ENCODE measurements around the gene ST14. TPM values are rescaled to one million over a fixed set of nuclear protein-coding genes. Genes with fewer than 3 reads are reported as not detected.

The ST14 gene
- polyA plus RNA-seq, 1 experiment: not detected

DNA sequence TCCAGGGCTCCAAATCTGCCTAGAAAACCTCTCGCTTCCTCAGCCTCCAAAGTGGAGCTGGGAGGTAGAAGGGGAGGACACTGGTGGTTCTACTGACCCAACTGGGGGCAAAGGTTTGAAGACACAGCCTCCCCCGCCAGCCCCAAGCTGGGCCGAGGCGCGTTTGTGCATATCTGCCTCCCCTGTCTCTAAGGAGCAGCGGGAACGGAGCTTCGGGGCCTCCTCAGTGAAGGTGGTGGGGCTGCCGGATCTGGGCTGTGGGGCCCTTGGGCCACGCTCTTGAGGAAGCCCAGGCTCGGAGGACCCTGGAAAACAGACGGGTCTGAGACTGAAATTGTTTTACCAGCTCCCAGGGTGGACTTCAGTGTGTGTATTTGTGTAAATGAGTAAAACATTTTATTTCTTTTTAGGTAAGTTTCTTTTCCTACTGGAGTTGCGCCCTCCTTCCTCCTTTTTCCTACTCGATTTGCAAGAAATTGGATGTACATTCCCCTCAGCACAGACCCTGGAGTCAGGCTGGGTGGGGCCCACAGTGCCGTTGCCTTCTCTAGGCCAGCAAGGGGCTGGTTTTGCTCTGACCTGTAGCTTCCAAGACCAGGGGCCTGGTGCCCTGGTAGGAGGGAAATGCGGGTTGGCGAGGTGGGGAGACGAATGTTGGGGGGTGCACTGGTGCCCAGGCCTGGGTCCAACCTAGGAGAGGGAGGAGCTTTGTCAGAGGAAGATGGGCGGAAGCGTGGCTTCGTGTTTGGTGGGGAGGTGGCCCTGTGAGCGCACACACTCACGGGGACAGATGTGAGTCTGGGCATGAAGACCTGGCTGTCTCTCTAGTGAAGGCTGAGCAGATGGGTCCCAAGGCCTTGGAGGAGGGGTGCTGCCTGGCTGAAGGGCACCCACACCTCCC, 50.6 kb downstream of the ST14 start:
- CTCF ChIA-PET: interaction anchor here (0.9 to 1.9 kb wide), 3 partner anchors 18 to 652 kb away, joined by 3 to 7 read pairs (median 3); no protein-coding TSS in a partner anchor
- TF ChIP-seq, protein P1, sequence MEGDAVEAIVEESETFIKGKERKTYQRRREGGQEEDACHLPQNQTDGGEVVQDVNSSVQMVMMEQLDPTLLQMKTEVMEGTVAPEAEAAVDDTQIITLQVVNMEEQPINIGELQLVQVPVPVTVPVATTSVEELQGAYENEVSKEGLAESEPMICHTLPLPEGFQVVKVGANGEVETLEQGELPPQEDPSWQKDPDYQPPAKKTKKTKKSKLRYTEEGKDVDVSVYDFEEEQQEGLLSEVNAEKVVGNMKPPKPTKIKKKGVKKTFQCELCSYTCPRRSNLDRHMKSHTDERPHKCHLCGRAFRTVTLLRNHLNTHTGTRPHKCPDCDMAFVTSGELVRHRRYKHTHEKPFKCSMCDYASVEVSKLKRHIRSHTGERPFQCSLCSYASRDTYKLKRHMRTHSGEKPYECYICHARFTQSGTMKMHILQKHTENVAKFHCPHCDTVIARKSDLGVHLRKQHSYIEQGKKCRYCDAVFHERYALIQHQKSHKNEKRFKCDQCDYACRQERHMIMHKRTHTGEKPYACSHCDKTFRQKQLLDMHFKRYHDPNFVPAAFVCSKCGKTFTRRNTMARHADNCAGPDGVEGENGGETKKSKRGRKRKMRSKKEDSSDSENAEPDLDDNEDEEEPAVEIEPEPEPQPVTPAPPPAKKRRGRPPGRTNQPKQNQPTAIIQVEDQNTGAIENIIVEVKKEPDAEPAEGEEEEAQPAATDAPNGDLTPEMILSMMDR (IDR thresholded peaks at IDR 0.05; ENCODE audit: insufficient read depth, low read depth, low read length): no peak
- Histone ChIP-seq H3K4me3 (ENCODE audit: low read depth, low read length) (no peak overlapping the region), H3K36me3 (ENCODE audit: control insufficient read depth, insufficient read depth, low read length) (no peaks in the 10 kb centered on the region), H3K27me3 (ENCODE audit: control insufficient read depth, insufficient read depth, low read length) (peaks cover 14% of the 10 kb centered on the region)
- POLR2A ChIA-PET: no interaction called here
- no peak for DNase-seq (ENCODE audit: low read depth)

DNA sequence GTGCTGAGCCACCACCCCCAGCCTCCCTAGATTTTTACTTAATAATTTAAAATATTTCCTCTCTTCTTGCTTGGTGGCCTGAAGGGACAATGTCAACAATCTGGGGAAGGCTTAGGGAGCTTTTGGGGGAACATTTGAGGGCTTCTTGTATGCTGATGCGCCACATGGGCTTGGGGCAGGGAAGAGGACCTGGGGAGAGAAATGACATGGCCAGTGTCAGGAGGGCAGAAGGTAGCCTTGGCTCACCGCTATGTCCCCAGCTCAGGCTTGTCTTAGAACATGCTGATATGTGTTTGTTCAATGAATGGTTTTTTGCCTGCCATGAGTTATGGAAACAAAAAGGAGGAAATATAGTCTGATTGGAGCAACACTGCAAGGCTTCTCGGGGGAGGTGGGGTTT, 51.6 kb downstream of the ST14 start:
- Histone ChIP-seq H3K36me3 (ENCODE audit: control insufficient read depth, insufficient read depth, low read length) (no peaks in the 10 kb centered on the region), H3K27me3 (ENCODE audit: control insufficient read depth, insufficient read depth, low read length) (peaks cover 24% of the 10 kb centered on the region), H3K4me3 (ENCODE audit: low read depth, low read length) (no peak overlapping the region)
- no peak for DNase-seq (ENCODE audit: low read depth)
- POLR2A ChIA-PET: no interaction called here
- CTCF ChIA-PET: interaction anchor here (1.1 to 1.9 kb wide), 2 partner anchors 220 to 651 kb away, joined by 3 to 7 read pairs; no protein-coding TSS in a partner anchor
- TF ChIP-seq, protein P1 (IDR thresholded peaks at IDR 0.05; ENCODE audit: insufficient read depth, low read depth, low read length): no peak

DNA sequence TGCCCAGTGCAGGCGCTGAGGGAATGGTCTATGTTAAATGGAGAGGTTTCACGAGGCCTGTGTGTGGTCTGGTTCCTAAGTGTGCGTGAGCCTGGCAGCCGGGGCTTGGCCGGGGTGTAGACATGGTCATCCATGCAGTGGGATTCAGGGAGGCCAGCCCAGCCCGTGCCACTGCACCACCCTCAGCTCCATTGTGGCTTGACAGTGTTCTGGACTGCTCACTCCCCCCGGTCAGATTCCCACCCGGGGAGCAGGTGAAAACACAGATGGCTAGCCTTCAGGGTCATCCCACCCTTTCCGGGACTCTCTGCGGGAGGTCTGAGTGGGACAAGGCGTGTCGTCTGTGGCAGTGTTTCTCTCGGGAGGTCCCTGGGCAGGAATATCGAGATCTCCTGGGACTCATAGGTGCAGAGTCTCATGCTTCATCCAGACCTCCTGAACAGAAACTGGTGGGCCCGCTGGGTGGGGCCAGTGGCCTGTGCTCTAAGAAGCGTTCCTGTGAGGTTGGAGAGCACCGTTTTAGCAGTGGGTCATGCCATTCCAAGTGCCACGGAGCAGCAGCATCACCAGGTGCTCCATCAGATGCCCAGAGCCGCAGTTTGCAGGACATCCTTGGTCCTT, 52.3 kb downstream of the ST14 start:
- H3K4me3 ChIP-seq (ENCODE audit: low read depth, low read length): no peak overlapping the region
- ChIA-PET CTCF (interaction anchor here (0.7 to 1.8 kb wide), 13 partner anchors 8 to 693 kb away, joined by 3 to 23 read pairs (median 5); no protein-coding TSS in a partner anchor), POLR2A (no interaction called here)
- TF ChIP-seq, protein P1 (IDR thresholded peaks at IDR 0.05; ENCODE audit: insufficient read depth, low read depth, low read length): no peak
- peaks cover 30% of the 10 kb centered on the region for H3K27me3 ChIP-seq (ENCODE audit: control insufficient read depth, insufficient read depth, low read length)
- H3K36me3 ChIP-seq (ENCODE audit: control insufficient read depth, insufficient read depth, low read length): no peaks in the 10 kb centered on the region
- DNase-seq (ENCODE audit: low read depth): no peak

DNA sequence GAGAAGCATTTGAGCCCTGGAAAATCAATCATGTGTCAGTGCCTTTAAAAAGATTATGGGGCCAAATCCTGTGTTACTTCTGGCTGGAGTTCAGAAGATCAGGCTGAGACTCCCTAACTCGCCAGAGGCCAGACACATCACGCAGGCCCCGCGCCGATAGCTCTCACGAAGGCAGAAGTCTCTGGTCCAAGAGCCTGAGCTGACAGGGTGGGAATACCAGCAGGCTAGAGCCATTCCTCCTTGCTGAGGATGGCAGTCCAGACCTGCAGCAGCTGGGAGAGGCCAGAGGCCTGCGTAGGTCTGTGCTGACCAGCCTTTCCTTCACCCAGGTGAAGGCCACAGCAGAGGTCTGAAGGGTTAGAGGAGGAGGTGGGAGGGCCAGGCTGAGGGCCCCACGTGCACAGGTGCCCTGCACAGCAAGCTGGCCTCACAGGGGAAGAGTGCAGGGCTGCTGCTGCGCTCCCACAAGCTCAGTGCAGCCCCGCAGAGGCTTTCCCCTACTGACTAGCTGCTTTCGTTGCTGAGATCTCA, 52.9 kb downstream of the ST14 start:
- CTCF ChIA-PET: interaction anchor here (0.7 to 1.8 kb wide), 25 partner anchors 8 to 704 kb away, joined by 3 to 23 read pairs (median 4); partner anchors contain the start of gene SNX19
- DNase-seq (ENCODE audit: low read depth): no peak
- no peak overlapping the region for H3K4me3 ChIP-seq (ENCODE audit: low read depth, low read length)
- POLR2A ChIA-PET: no interaction called here
- H3K27me3 ChIP-seq (ENCODE audit: control insufficient read depth, insufficient read depth, low read length): peaks cover 36% of the 10 kb centered on the region
- H3K36me3 ChIP-seq (ENCODE audit: control insufficient read depth, insufficient read depth, low read length): no peaks in the 10 kb centered on the region
- TF ChIP-seq, protein P1 (IDR thresholded peaks at IDR 0.05; ENCODE audit: insufficient read depth, low read depth, low read length): no peak

All from BJ (cell line).